GM19023 (cell line): ENCODE data around the gene RASEF.

Experiments used
- ATAC-seq: cut with Tn5 transposase; IDR thresholded peaks from one replicate; pipeline ENCODE4 v1.9.1; 2021; ENCODE audit warnings: mild to moderate bottlenecking, moderate library complexity; ENCODE audit not compliant: unreplicated experiment

Gene RASEF

DNA sequence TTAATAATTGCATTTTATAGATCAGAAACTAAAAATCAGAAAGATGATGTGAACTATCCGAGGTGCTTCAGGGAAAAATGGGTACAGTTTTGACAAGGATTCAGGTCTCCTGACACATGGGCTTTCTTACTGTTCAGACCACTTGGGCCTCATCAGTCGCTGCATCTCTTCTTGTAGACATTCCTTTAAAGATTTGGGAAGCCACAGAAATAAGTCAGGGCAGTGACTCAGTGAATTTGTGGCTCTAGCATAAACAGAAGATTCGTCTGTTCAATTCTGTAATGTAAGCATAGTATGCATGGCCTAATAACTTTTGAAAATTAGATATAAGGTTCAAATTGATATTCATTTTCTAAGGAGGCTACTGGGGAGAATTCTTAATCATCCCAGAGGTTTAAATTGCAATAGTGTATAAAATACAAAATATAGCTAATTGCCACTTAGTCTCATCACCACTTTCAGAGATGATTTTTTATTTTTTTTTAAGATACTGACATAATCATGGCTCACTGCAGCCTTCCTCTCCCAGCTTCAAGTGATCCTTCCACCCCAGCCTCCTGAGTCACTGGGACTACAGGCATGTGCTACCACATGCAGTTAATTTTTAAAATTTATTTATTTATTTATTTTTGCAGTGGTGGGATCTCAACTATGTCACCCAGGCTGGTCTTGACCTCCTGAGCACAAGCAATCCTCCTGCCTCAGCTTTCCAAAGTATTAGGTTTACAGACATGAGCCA, 48.9 kb downstream of the RASEF start:
- ATAC-seq = no peak

- no peak for ATAC-seq
Observed at GRCh38 chr9:83012922-83013838, 49.8 kb downstream of the RASEF start.

DNA sequence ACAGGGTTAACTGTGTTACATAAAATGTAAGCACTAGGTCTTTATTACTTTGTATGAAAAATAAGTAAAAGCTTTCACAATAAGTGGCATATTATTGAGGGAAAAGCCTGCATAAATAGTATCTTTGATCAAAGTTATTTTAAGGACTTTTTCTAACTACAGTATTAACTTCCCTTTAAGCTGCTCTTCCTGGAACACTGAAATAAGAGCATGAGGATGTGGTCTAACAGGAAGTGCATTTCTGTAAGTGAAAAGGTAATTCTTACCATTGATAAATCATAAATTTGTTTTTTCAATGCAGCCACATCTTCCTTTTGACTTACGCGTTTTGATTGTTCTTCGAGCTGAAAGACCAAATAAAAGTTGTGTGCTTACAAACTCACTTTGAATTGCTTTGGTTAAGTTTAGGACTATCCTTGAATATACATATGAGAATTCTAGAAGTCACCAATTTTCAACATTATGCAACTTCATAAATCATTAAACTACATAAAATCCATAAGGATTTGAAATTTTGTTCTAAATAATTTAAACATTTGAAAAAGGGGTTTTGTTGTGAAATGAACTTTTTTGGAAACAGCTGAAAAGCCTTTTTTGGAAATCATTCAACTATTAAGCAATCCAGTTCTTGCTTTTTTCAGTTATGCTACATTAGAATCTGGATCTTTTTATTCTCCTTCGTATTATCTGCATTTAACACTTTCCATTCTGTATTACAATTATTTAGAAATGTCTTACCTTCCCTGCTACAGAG, 50.6 kb downstream of the RASEF start:
- no peak for ATAC-seq

- no peak for ATAC-seq
Observed at GRCh38 chr9:83011611-83012010, 51.3 kb downstream of the RASEF start.

- no peak for ATAC-seq
Observed at GRCh38 chr9:83007521-83008300, 55.2 kb downstream of the RASEF start.

- ATAC-seq = no peak
Observed at GRCh38 chr9:83006378-83006777, 56.6 kb downstream of the RASEF start.

DNA sequence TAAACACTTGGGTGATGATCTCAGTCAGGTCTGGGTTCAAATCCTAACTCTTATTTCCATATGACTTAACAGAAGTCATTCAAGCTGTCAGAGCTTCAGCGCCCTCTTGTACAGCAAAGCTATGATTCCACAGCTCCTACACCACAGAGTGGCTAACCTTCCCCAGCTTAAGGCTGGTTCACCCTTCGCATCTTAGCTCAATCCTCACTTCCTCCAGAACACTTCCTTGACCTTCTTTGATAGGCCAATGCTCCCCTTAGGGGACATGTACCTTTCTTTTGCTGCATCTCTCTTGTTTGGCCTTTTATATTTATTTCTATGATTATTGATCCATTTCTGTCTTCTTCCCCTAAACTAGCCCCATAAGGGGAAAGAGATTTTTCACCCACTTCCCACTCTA, 57.0 kb downstream of the RASEF start:
- no peak for ATAC-seq

DNA sequence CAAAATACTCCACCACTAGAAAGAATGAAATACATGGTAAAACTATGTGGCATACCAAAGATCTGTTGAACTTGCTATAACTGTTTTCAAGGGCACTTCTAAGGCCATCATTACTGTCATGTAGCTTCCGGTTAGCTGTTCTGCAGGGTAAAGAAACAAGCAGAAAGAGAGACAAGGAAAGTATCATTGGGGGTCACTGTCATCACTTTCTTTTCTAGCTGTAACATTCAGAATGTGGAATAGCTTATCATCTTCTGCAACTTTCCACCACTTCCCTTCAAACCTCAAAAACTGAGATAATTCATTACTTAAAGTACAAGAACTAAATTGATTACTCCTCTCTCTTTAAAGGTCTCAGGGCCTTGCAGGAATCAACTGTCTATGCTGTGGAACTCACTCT, 57.6 kb downstream of the RASEF start:
- no peak for ATAC-seq

DNA sequence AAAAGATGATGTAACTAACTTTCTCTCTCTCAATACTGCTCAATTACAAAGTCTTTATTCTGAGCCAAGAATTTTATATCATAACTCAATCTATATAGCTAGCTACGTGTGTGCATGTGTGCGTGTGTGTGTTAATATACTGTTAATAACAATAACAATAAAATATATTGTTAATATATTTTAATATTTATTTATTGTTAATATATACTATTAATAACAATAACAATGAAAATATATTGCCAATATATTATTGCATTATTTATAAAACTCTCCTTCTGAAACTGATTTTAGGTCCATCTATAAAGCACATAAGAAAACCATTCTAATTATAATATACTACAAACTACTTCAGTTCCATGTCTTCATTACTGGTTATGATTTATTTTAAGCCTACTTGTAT, 60.6 kb downstream of the RASEF start:
- no peak for ATAC-seq

DNA sequence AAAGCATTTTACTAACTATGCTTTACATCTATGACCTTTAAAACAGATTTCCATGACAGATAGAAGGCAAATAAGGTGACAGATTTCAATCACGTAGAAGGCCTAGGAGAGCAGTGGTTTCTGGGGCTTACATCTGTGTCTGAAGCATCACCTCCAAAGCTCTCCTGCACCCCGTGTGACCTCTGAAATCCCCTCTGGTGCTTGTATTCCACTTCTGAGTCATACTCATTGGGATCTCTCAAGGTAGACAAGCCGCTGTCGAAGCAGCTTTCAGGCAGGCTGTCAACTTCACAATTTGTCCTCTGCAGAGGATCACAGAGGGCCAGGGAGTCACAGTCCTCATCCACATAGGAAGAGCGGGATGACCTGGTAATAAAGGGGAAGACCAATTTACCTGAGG, 62.2 kb downstream of the RASEF start:
- no peak for ATAC-seq

DNA sequence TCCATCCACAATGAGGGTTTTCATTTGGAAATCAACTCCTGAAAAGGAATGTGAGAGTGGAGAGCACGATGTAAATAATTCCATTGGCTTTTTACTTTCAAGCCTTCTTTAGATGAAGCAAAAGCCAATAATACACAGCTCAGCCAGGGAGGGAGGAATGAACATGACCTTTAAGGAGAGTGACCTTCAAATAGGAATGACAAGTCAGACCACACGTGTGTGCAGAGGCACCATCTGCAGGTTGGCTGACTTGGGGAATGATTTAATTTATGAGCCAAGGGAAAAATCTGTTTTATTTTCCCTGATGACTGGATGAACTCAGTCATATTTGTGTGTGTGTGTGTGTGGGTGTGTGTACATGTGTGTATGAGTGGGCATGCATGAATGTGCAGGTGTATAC, 64.5 kb downstream of the RASEF start:
- ATAC-seq = no peak

DNA sequence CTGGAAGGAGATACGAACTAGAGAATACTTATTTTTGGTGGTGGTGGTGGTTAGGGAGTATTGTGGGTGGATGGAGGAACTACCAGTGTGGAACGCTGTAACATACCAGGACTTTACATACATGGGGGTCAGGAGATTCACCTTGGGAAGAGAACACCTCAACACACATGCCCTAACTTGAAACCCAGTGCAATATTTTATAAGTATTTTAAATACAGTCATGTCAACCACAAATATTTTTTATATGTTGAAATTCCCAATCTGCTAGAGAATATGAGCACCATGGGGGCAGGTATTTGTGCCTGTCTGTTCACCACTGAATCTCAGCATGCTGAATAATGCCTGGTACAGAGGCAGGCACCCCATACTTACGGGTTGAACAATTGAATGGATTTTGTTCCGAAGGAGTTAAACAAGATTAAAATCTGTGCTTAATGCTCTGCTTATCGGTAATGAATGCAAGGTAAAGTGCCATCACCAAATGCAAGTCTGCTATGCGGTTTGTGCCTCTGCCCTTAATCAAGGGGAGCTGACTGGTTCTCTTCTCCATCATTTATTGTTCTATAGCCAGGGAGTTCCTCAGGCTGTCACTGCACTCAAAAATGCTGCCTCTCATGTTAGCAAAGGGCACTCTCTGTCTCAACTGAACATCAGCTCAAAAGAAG, 65.3 kb downstream of the RASEF start:
- no peak for ATAC-seq

GRCh38 chr9:82996941-82997340, 66.0 kb downstream of the RASEF start:
- no peak for ATAC-seq

GRCh38 chr9:82993856-82994605, 68.9 kb downstream of the RASEF start:
- ATAC-seq = no peak

DNA sequence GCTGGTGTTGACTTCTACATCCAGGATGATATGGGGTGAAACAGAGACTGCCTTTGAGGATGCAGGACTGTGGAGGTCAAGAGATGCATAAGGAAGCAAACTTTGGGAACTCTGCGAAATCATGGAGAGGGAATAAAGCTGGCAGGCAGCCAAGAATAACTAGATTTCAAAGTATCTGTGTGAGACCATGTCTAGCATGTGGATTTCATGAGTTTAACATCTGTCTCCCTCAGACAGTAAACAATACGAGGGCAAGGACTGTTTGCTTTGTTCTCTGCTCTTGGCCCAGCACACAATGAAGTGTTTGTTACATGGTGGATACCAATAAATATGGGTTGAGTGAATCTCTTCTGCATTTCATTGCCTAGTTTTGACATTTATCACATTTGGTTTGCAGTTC, 71.3 kb downstream of the RASEF start:
- no peak for ATAC-seq

- no peak for ATAC-seq
Observed at GRCh38 chr9:82989929-82990328, 73.0 kb downstream of the RASEF start.

GRCh38 chr9:82988488-82988887, 74.5 kb downstream of the RASEF start:
- no peak for ATAC-seq

DNA sequence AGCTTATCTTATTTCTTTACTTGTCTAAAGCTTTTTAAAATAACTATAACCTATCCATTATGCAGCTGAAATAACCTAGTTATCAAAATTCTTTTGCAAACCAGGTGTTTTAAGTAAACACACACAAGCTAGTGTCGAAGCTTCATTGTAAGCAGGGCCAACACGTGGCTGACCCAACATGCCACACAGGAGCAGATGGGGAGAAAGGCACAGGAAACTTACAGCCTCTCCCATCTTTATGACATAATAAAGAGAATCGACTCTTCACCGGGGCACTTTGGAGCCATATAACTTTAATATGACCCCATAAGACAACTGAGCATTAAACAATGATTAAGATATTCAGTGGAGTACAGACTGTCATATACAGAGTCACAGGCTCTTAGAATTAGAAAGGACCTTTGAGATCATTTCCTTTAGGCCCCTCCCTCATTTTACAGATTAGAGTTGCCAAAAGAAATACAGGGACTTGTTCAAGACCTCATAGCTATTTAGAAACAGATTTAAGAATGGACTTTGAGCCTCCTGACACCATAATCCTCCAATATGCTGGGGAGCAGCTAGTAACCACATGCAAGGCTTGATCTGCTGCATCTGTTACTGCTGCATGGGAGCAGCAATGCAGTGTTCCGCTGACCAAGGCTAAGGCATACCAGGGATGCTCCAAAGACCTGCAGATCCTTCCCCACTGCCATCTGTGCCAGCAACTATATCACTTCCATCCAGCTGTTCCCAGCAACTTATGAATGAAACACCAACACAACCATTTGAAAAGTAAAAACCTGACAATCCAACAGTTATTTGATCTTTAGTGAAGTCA, 75.4 kb downstream of the RASEF start:
- ATAC-seq = no peak

- ATAC-seq = no peak
Observed at GRCh38 chr9:82981552-82981951, 81.4 kb downstream of the RASEF start.
